ENCODE measurements around the gene FBXO15. TPM values are rescaled to one million over a fixed set of nuclear protein-coding genes. Genes with fewer than 3 reads are reported as not detected.

FBXO15 gene
- total RNA-seq, 2 donors from 2014 or later, result 1.0 to 3.3 TPM

- Histone ChIP-seq H3K27me3 (no peaks in the 10 kb centered on the region), H3K9me3 (no peaks in the 10 kb centered on the region), H3K4me3 (no peak overlapping the region), H3K4me1 (no peaks in the 10 kb centered on the region), H3K36me3 (replicated peaks in 1 of 2; ENCODE audit: insufficient read depth in 1 of 2, low read depth in 2 of 2) (no peaks in the 10 kb centered on the region), H3K27ac (no peak overlapping the region)
- ATAC-seq, result no peak
- TF ChIP-seq CTCF (IDR thresholded peaks at IDR 0.05) (no peak), POLR2A (IDR thresholded peaks at IDR 0.05) (no peak)
- DNase-seq, result peak in 1 of 4 donors; percentile 27
- intact Hi-C loops (cut with DNase I), result no loop called here
- WGBS, 2 donors, result 68 to 76% methylated on average over 27 of the region's 27 CpGs
Observed at GRCh38 chr18:74172697-74173433, 25.2 kb upstream of the FBXO15 start.

- H3K27ac ChIP-seq, result peak overlapping the region in 1 of 4 donors; percentile 48
- H3K27me3 ChIP-seq, result no peaks in the 10 kb centered on the region
- DNase-seq (no peak), ATAC-seq (peak; percentile 63)
- no peaks in the 10 kb centered on the region for H3K36me3 ChIP-seq (replicated peaks in 1 of 2; ENCODE audit: insufficient read depth in 1 of 2, low read depth in 2 of 2)
- WGBS, 2 donors, result 32 to 39% methylated on average over 12 of the region's 12 CpGs
- no peaks in the 10 kb centered on the region for H3K9me3 ChIP-seq
- no peaks in the 10 kb centered on the region for H3K4me1 ChIP-seq
- intact Hi-C loops (cut with DNase I), result no loop called here
- no peak for TF ChIP-seq CTCF (IDR thresholded peaks at IDR 0.05)
- no peak for TF ChIP-seq POLR2A (IDR thresholded peaks at IDR 0.05)
- H3K4me3 ChIP-seq, result no peak overlapping the region
Observed at GRCh38 chr18:74171910-74172606, 24.4 kb upstream of the FBXO15 start.

- Histone ChIP-seq H3K4me1 (peaks cover 7% of the 10 kb centered on the region), H3K4me3 (no peak overlapping the region), H3K36me3 (replicated peaks in 1 of 2; ENCODE audit: insufficient read depth in 1 of 2, low read depth in 2 of 2) (no peaks in the 10 kb centered on the region), H3K9me3 (no peaks in the 10 kb centered on the region), H3K27ac (peak overlapping the region in 2 of 4 donors; percentile 18 to 25), H3K27me3 (no peaks in the 10 kb centered on the region)
- WGBS, 2 donors, result 14 to 26% methylated on average over 7 of the region's 7 CpGs
- no peak for TF ChIP-seq CTCF (IDR thresholded peaks at IDR 0.05)
- no peak for TF ChIP-seq POLR2A (IDR thresholded peaks at IDR 0.05)
- intact Hi-C loops (cut with DNase I), result no loop called here
- ATAC-seq (peak; percentile 91), DNase-seq (peak in 3 of 4 donors; percentile 37 to 47 (median 42))
Observed at GRCh38 chr18:74166386-74166785, 18.8 kb upstream of the FBXO15 start.

DNA sequence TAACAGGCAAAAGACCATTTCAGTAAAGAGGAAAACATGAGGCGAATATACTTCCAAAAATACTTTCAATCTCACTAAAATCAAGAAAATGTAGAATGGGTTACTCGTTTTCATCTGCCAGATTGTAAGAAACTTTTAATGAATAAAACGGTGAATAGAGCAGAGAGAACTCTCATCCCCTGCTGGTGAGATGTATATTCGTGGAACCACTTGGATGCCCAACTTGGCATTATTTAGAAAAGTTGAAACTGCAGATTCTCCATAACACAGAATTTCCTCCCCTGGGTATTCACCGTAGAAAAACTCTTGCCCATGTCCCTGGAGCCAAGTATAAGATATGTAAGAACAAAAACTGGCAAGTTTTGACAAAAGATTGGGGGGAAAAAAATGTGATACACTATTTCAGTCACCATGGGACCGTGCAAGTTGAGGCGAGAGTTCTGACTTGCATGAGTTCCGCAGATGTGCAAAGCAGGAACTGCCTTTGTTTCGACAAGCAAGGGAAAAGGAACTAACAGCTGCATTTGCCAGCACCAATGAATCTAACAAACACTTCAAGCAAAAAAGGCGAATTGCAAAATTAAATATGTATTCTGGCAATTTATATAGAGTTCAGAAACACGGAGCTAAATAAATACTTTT lies 15.5 kb upstream of the FBXO15 start:
- intact Hi-C loops (cut with DNase I), result no loop called here
- Histone ChIP-seq H3K4me3 (no peak overlapping the region), H3K36me3 (replicated peaks in 1 of 2; ENCODE audit: insufficient read depth in 1 of 2, low read depth in 2 of 2) (peaks cover 0 to 8% of the 10 kb centered on the region in 2 donors), H3K4me1 (peaks cover 7% of the 10 kb centered on the region), H3K27ac (no peak overlapping the region), H3K9me3 (no peaks in the 10 kb centered on the region), H3K27me3 (no peaks in the 10 kb centered on the region)
- DNase-seq, result no peak
- TF ChIP-seq CTCF (IDR thresholded peaks at IDR 0.05), result no peak
- no peak for TF ChIP-seq POLR2A (IDR thresholded peaks at IDR 0.05)
- 71 to 76% methylated on average over 11 of the region's 11 CpGs for WGBS, 2 donors
- ATAC-seq, result no peak

All from body of pancreas (tissue), 4 donors.